HAP-1 (cell line): ENCODE data around the gene SNX1.

Experiments
- DNase-seq, 2 experiments: peaks; one replicate each; pipeline ENCODE4 v3.0.0-alpha.2; 2016 to 2020; ENCODE audit warnings: low spot score in 2 of 2
- H3K27me3 ChIP-seq: fragments of 250-450 bp; sonication (Bioruptor Pico); 2 replicates; pipeline ENCODE4 v1.5.1; 2020; ENCODE audit warnings: low read depth, mild to moderate bottlenecking, moderate library complexity
- H3K36me3 ChIP-seq: fragments of 250-450 bp; sonication (Bioruptor Pico); replicated peaks from 2 replicates; pipeline ENCODE4 v1.5.1; 2020; ENCODE audit warnings: mild to moderate bottlenecking
- H3K4me1 ChIP-seq: fragments of 250-450 bp; sonication (Bioruptor Pico); 2 replicates; pipeline ENCODE4 v1.5.1; 2020; ENCODE audit warnings: mild to moderate bottlenecking
- H3K4me3 ChIP-seq: fragments of 250-450 bp; sonication (Bioruptor Pico); 2 replicates; pipeline ENCODE4 v1.5.1; 2020; ENCODE audit warnings: mild to moderate bottlenecking, moderate library complexity
- H3K9me3 ChIP-seq: fragments of 250-450 bp; sonication (Bioruptor Pico); 2 replicates; pipeline ENCODE4 v1.5.1; 2020; ENCODE audit warnings: mild to moderate bottlenecking, moderate library complexity
- in situ Hi-C: fragments of 300-500 bp; cut with MboI; formaldehyde crosslinking; loops from 3 replicates; pipeline ENCODE4 v1.14.3; 2020; ENCODE audit warnings: low sequenced_read_pairs, inconsistent platforms, mixed read lengths

The SNX1 gene

GRCh38 chr15:64162478-64162868 lies 66.7 kb downstream of the SNX1 start:
- no peaks in the 10 kb centered on the region for H3K9me3 ChIP-seq
- peak overlapping the region; percentile 95 for H3K4me3 ChIP-seq
- no peak for DNase-seq
- H3K27me3 ChIP-seq, result no peaks in the 10 kb centered on the region
- peaks cover 49% of the 10 kb centered on the region for H3K36me3 ChIP-seq
- in situ Hi-C loops, result no loop called here
- peaks cover 20% of the 10 kb centered on the region for H3K4me1 ChIP-seq

GRCh38 chr15:64162869-64163658 lies 67.3 kb downstream of the SNX1 start, which contains the start of gene PPIB:
Gene PPIB, minus strand, starts transcription at chr15:64163022. Its CDS starts 36 bp downstream, at chr15:64162986.
- peaks cover 20% of the 10 kb centered on the region for H3K4me1 ChIP-seq
- DNase-seq, result peak; percentile 100
- peaks cover 43% of the 10 kb centered on the region for H3K36me3 ChIP-seq
- H3K27me3 ChIP-seq, result no peaks in the 10 kb centered on the region
- in situ Hi-C loops, result no loop called here
- peak within 1 kb of the TSS; percentile 95 for H3K4me3 ChIP-seq
- H3K9me3 ChIP-seq, result no peaks in the 10 kb centered on the region

- Histone ChIP-seq H3K27me3 (no peaks in the 10 kb centered on the region), H3K36me3 (peaks cover 35% of the 10 kb centered on the region), H3K4me3 (peak overlapping the region; percentile 95), H3K9me3 (no peaks in the 10 kb centered on the region), H3K4me1 (peaks cover 20% of the 10 kb centered on the region)
- DNase-seq, result peak; percentile 72 to 88
- in situ Hi-C loops, result no loop called here
Observed at GRCh38 chr15:64163659-64164362, 68.0 kb downstream of the SNX1 start.

GRCh38 chr15:64164436-64164835 lies 68.7 kb downstream of the SNX1 start:
- Histone ChIP-seq H3K4me1 (peaks cover 20% of the 10 kb centered on the region), H3K4me3 (no peak overlapping the region), H3K9me3 (no peaks in the 10 kb centered on the region), H3K36me3 (peaks cover 29% of the 10 kb centered on the region), H3K27me3 (no peaks in the 10 kb centered on the region)
- in situ Hi-C loops, result no loop called here
- no peak for DNase-seq

- in situ Hi-C loops, result no loop called here
- H3K9me3 ChIP-seq, result no peaks in the 10 kb centered on the region
- H3K4me3 ChIP-seq, result no peak overlapping the region
- H3K27me3 ChIP-seq, result no peaks in the 10 kb centered on the region
- peaks cover 19% of the 10 kb centered on the region for H3K4me1 ChIP-seq
- no peak for DNase-seq
- H3K36me3 ChIP-seq, result peaks cover 11% of the 10 kb centered on the region
Observed at GRCh38 chr15:64166102-64166890, 70.5 kb downstream of the SNX1 start.

GRCh38 chr15:64180235-64180824 lies 84.5 kb downstream of the SNX1 start:
- Histone ChIP-seq H3K4me1 (0 out of 2 replicates have a peak, but pooled peaks cover 2% of the 10 kb centered on the region), H3K27me3 (no peaks in the 10 kb centered on the region)
- in situ Hi-C loops, result no loop called here

GRCh38 chr15:64182859-64183370 lies 87.1 kb downstream of the SNX1 start:
- no peak for DNase-seq
- H3K27me3 ChIP-seq, result no peaks in the 10 kb centered on the region
- H3K4me1 ChIP-seq, result 0 out of 2 replicates have a peak, but pooled peaks cover 2% of the 10 kb centered on the region
- no peak overlapping the region for H3K4me3 ChIP-seq
- no peaks in the 10 kb centered on the region for H3K9me3 ChIP-seq
- in situ Hi-C loops, result no loop called here
- peaks cover 23% of the 10 kb centered on the region for H3K36me3 ChIP-seq

More at GRCh38 chr15:64180235-64180824, 84.5 kb downstream of the SNX1 start:
- no peak for DNase-seq
- Histone ChIP-seq H3K4me3 (no peak overlapping the region), H3K9me3 (no peaks in the 10 kb centered on the region), H3K36me3 (peaks cover 20% of the 10 kb centered on the region)

GRCh38 chr15:64185146-64185911 lies 89.5 kb downstream of the SNX1 start:
- no peak for DNase-seq
- no peak overlapping the region for H3K4me3 ChIP-seq
- 0 out of 2 replicates have a peak, but pooled peaks cover 4% of the 10 kb centered on the region for H3K4me1 ChIP-seq
- in situ Hi-C loops, result no loop called here
- no peaks in the 10 kb centered on the region for H3K9me3 ChIP-seq
- H3K27me3 ChIP-seq, result no peaks in the 10 kb centered on the region
- H3K36me3 ChIP-seq, result peaks cover 26% of the 10 kb centered on the region

GRCh38 chr15:64187396-64188191 lies 91.8 kb downstream of the SNX1 start:
- in situ Hi-C loops, result no loop called here
- Histone ChIP-seq H3K36me3 (peaks cover 17% of the 10 kb centered on the region), H3K9me3 (no peaks in the 10 kb centered on the region), H3K4me1 (peaks cover 13% of the 10 kb centered on the region), H3K27me3 (no peaks in the 10 kb centered on the region), H3K4me3 (no peak overlapping the region)
- no peak for DNase-seq
